ENCODE measurements around the gene AFF1.

Gene AFF1

GRCh38 chr4:87092389-87093141 lies 157.8 kb downstream of the AFF1 start:
- DNase-seq (ENCODE audit: low read depth, low spot score) = peak; percentile 77
- TF ChIP-seq, protein P1, sequence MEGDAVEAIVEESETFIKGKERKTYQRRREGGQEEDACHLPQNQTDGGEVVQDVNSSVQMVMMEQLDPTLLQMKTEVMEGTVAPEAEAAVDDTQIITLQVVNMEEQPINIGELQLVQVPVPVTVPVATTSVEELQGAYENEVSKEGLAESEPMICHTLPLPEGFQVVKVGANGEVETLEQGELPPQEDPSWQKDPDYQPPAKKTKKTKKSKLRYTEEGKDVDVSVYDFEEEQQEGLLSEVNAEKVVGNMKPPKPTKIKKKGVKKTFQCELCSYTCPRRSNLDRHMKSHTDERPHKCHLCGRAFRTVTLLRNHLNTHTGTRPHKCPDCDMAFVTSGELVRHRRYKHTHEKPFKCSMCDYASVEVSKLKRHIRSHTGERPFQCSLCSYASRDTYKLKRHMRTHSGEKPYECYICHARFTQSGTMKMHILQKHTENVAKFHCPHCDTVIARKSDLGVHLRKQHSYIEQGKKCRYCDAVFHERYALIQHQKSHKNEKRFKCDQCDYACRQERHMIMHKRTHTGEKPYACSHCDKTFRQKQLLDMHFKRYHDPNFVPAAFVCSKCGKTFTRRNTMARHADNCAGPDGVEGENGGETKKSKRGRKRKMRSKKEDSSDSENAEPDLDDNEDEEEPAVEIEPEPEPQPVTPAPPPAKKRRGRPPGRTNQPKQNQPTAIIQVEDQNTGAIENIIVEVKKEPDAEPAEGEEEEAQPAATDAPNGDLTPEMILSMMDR (IDR thresholded peaks at IDR 0.05; ENCODE audit: low read depth, low read length) = no peak
- H3K4me3 ChIP-seq (ENCODE audit: low read depth, low read length) = no peak overlapping the region
- in situ Hi-C loops (cut with HindIII; ENCODE audit: low sequenced_read_pairs) = no loop called here

DNA sequence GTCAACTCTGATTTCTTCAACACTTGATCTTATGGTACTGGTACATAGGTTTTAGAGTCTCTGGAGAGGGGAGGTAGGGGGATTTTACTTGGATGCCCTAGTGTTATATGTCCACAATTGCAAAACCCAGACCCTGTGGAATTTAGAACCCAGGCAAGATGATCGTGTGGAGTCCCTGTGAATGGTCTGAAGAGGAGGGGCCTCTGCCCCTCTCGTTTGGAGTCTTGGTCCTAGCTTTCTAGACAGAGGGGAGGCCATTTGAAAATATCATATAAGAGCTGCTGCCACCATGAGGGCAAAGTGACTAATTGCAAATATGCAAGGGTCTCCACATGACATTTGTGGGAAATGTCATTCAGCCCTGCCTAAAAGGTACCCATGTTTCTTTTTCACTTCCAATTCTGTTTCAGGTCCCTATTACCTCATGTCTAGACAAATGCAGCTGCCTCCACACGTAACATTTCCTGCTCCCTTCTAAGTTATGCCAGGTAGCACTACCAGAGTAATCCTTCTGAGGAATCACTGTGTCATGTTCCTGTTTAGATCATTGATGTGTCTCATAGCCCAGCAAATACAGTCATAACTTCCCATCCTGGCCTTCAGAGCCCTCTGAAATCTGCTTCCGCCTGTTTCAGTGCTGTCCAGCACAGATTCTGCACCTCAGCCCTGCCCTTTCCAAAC lies 158.8 kb downstream of the AFF1 start:
- no peak overlapping the region for H3K4me3 ChIP-seq (ENCODE audit: low read depth, low read length)
- TF ChIP-seq, protein P1 (IDR thresholded peaks at IDR 0.05; ENCODE audit: low read depth, low read length) = peak; percentile 61
- in situ Hi-C loops (cut with HindIII; ENCODE audit: low sequenced_read_pairs) = no loop called here
- DNase-seq (ENCODE audit: low read depth, low spot score) = peak; percentile 61

DNA sequence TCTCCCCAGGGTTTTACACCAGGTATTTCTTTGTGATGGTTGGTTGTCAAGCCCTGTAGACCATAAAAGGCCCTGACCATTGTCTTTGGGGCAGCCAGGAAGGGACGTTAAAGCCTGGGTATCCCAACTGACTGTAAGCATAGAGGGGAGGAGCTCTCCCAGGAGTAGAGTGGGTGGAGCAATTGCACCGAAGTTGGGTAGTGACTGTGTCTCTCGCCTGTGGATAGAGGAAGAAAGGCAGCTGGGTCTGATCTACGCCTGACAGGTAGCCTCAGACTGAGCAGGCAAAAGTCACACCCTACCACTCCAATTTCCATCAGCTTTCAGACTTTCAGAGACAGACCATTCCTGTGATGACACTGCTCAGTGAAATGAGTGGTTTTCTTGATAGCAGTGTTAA lies 162.3 kb downstream of the AFF1 start:
- no peak overlapping the region for H3K4me3 ChIP-seq (ENCODE audit: low read depth, low read length)
- DNase-seq (ENCODE audit: low read depth, low spot score) = no peak
- in situ Hi-C loops (cut with HindIII; ENCODE audit: low sequenced_read_pairs) = no loop called here
- TF ChIP-seq, protein P1 (IDR thresholded peaks at IDR 0.05; ENCODE audit: low read depth, low read length) = no peak

DNA sequence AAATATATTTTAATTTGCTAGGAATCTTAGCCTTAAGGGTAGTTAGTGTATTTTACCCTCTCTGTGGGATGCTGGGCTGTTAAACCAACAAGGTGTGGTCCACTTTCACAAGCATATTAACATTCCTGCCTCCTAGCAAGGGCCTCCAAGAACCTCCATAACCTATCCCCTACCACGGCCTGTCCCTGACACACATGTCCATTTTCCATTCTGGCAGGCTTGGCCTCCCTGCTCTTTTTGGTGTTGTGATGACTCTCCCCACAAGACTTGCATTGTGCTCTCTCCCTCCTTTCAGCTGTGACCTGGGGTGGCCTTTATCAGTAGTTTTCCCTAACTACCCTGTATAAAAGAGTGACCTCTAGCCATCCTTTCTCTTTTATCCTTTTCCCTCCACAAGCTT lies 165.4 kb downstream of the AFF1 start:
- DNase-seq (ENCODE audit: low read depth, low spot score) = no peak
- in situ Hi-C loops (cut with HindIII; ENCODE audit: low sequenced_read_pairs) = no loop called here

DNA sequence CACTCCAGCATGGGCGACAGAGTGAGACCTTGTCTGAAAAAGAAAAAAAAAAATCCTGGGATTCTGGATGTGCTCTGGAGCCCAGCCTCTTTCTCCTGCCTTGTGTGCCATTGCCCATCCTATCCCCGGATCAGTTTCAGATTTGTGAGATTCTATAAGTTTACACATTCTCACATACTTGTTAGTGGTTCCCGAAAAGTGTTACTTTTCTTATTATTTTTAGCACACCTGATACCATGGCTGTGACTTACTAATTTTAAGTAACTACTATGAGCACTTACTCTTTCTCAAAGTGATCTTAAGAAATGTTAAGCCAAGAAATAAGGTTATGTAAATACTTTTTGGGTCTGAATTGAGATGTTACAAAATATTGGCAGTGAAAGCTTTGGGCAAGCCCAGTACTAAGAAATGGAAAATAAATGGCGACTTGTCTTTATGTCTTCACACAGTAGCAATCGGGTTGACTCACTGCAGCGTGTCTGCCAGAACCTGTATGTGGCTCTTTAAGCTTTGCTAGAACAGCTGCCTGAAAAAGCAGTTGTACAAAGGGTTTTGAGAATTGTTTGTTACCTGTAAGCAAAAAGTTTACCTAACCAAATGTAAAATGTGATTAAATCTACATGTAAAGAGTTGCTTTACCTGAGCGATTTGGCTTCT lies 166.9 kb downstream of the AFF1 start:
- H3K4me3 ChIP-seq (ENCODE audit: low read depth, low read length) = no peak overlapping the region
- TF ChIP-seq, protein P1 (IDR thresholded peaks at IDR 0.05; ENCODE audit: low read depth, low read length) = no peak
- in situ Hi-C loops (cut with HindIII; ENCODE audit: low sequenced_read_pairs) = no loop called here
- DNase-seq (ENCODE audit: low read depth, low spot score) = no peak

More for the DNA sequence above, 165.4 kb downstream of the AFF1 start:
- TF ChIP-seq, protein P1 (IDR thresholded peaks at IDR 0.05; ENCODE audit: low read depth, low read length) = no peak
- no peak overlapping the region for H3K4me3 ChIP-seq (ENCODE audit: low read depth, low read length)

GRCh38 chr4:87103086-87103485 lies 168.3 kb downstream of the AFF1 start:
- no peak overlapping the region for H3K4me3 ChIP-seq (ENCODE audit: low read depth, low read length)
- TF ChIP-seq, protein P1 (IDR thresholded peaks at IDR 0.05; ENCODE audit: low read depth, low read length) = no peak
- in situ Hi-C loops (cut with HindIII; ENCODE audit: low sequenced_read_pairs) = no loop called here
- no peak for DNase-seq (ENCODE audit: low read depth, low spot score)
